Left cardiac atrium (tissue), 4 donors: ENCODE results near the gene TMC2. TPM values are rescaled to one million over a fixed set of nuclear protein-coding genes. Genes with fewer than 3 reads are reported as not detected.
A peak's percentile ranks its signal among the peaks of the same experiment; 100 is the strongest.

Source experiments
- ATAC-seq, 2 donors: fragments of 200-7000 bp; cut with Tn5 transposase; one replicate each; pipeline ENCODE4 v1.9.1; 2020; ENCODE audit warnings: mild to moderate bottlenecking in 2 of 2, moderate library complexity in 2 of 2
- DNase-seq: peaks from one replicate; pipeline ENCODE4 v3.0.0-alpha.2; 2020
- intact Hi-C, 2 donors: fragments of 100-400 bp; cut with DNase I; formaldehyde crosslinking; loops; one replicate each; pipeline versions ENCODE4 v1.14.1 to v1.15.1; 2022 to 2023
- total RNA-seq, 2 donors: library from RNA; stranded (reverse); fragmentation: NEBNext Ultra II Directional; extraction: Animal tissue kit (Norgen Biotek cat#: 25700); gene quantifications; one replicate each; pipeline ENCODE4 v1.2.1, GENCODE V29; 2021
- donor health status: DM: no; HTN: yes; CAD: no.
- donor health status: DM: no; HTN: yes; CAD: no; lungs with severe emphysema.
- donor health status: DM: yes; HTN: yes; CAD: no.
- donor health status: Dilated cardiomyopathy.

TMC2 gene
- total RNA-seq, 2 donors from 2014 or later = 0.06 TPM; not detected in 1

DNA sequence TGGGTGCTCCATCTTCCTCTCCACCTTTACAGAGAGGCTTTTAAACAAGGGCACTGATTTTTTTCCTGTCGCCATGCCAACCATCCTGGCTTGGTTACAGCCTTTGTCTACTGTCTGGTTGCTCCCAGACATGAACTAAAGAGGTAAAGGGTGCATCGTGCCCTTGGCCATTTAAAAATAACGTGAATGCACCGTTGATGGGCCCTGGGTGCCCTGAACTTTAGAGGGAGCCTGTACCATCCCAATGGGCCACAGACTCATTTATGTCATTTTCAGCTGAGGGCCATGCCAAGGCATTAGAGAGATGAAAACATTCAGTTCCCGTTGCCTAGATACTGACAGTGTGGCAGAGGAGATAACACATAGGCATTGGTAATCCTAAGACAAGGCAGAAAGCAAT is 23.3 kb downstream of the TMC2 start:
- DNase-seq = no peak
- ATAC-seq = no peak
- intact Hi-C loops = no loop called here

DNA sequence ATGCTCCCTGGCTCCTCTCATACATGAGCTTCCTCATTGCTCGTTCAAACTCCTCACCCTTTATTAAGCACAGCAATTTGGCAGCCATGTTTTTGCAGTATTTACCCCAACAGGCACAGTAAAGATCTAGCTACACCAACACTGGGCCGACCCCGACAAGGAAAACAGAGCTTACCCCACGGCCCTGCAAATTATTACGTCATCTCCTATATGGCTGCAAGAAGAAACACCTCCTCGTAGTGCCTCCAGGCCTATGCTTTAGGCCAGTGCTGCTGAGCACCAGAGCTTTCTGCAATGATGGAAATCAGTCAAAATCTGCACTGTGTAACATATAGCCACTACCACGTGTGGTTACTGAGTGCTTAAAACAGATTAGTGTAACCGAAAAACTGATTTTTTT is 26.7 kb downstream of the TMC2 start:
- intact Hi-C loops = no loop called here
- DNase-seq = no peak

DNA sequence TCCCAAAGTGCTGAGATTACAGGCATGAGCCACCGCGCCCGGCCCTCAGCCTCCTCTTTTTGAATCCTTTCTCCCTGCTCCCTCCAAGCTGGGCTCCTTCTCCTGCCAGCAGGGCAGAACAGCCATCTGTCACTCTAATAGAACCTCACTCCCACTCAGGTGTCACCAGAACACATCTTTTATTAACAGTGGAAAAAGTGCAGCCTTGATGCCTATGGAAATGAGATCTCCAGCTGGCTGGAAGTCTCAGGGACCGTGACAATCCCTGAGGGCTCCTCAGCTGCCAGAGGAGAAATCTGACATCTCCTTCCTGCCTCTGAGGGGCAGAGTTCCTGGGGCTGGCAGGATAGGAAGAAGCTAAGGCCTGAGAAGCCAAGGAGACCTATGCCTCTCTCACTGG is 28.0 kb downstream of the TMC2 start:
- ATAC-seq (no peak), DNase-seq (no peak)
- intact Hi-C loops = no loop called here

More for the DNA sequence above, 26.7 kb downstream of the TMC2 start:
- ATAC-seq = no peak

- ATAC-seq = no peak
- intact Hi-C loops = no loop called here
- no peak for DNase-seq
These were observed 39.3 kb downstream of the TMC2 start for GRCh38 chr20:2575682-2576081.

- DNase-seq (no peak), ATAC-seq (no peak)
- intact Hi-C loops = no loop called here
These were observed 39.9 kb downstream of the TMC2 start for GRCh38 chr20:2576317-2576727.

GRCh38 chr20:2578475-2579192 is 42.3 kb downstream of the TMC2 start:
- DNase-seq = no peak
- no peak for ATAC-seq
- intact Hi-C loops = no loop called here

DNA sequence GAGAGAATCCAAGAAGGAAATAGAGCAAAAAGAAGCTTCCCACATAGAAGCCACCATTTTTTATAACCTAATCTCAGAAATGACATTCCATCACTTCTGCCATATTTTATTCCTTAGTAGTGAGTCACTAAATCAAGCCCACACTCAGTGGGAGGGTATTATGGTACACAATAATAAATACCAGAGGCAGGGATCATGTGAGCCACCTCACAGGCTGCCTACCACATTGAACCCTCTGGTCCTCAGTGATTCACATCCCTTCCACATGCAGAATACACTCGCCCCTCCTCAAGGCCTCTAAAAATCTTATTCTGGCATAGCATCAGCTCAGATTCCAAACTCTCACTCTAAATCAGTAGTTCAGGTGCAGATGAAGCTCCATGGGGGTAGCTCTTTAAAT is 49.4 kb downstream of the TMC2 start:
- intact Hi-C loops = no loop called here
- ATAC-seq (no peak), DNase-seq (no peak)

GRCh38 chr20:2593756-2594155 is 57.4 kb downstream of the TMC2 start:
- intact Hi-C loops = no loop called here
- no peak for ATAC-seq
- no peak for DNase-seq

- ATAC-seq (no peak), DNase-seq (no peak)
- intact Hi-C loops = no loop called here
These were observed 58.7 kb downstream of the TMC2 start for GRCh38 chr20:2595076-2595475.

- ATAC-seq (no peak), DNase-seq (no peak)
- intact Hi-C loops = no loop called here
These were observed 60.4 kb downstream of the TMC2 start for GRCh38 chr20:2596673-2597279.

DNA sequence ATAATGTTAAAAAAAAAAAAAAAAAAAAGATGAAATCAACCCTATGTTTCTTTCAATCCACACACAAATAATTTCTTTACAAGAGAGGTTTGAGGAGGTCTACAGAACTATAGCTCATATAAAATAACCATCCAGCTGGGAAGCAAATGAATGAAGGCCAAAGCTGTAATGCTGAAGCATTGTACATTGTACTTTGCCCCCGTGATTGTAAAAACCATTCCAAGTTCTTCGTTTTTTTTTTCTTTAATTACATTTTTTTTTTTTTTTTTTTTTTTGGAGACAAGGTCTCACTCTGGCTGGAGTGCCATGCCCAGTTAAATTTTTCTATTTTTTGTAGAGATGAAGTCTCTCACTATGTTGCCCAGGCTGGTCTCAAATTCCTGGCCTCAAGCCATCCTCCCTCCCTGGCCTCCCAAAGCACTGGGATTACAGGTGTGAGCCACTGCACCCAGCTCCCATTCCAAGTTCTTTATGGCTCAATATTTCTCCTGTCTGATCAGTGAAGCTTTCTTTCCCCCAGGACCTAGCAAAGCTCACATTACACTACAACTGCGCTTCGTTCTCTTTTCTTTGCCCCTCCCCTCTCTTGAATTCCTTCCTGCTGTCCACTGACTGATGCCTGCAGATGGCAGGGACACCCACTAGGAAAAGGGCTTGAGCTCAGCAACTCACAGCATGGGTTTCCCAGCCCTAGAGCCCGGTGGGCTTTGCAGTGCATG is 63.1 kb downstream of the TMC2 start:
- intact Hi-C loops = no loop called here
- no peak for DNase-seq
- ATAC-seq = no peak

DNA sequence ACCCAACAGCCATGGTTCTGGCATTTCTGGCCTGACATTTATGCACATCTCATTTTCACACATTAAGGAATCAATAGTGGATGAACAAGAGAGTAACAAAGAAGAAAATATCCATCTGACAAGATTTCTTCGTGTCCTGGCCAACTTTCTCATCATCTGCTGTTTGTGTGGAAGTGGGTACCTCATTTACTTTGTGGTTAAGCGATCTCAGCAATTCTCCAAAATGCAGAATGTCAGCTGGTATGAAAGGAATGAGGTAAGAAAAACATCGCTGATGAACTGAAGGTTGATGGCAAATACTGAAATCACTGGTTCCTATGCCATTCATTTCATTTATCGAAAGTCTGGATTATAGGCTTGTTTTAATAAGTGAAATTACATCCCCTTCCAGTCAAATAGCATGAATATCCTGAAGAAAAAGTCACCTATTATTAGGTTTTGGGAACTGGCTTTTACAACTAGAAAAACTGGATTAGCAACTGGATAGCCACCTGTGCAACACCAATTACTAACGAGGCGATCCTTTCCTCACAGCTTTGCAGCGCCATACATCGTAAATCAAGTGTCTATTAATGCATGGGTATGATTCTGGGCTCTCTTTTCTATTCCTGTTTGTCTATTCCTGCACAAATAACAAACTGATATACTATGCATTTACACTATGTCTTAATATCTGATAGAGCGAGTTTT is 65.8 kb downstream of the TMC2 start:
- ATAC-seq (no peak), DNase-seq (no peak)
- intact Hi-C loops = no loop called here

DNA sequence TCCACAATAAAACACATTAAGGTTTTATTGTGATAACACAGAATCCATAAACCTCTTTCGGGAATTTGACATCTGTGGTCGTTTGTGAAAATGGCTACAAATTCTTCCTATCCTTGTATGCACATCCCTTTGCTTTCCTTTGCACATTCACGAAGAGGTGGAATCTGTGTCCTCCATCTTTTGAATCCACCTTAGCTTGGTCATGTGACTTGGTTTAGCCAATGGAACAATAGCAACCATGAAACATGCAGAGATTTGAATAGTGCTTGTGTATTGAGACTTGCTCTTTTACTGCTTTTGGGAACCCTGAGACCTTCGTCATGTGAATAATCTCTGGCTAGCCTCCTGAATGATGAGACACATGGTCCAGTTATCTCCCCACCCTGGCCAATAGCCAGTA is 66.4 kb downstream of the TMC2 start:
- intact Hi-C loops = no loop called here
- no peak for DNase-seq
- no peak for ATAC-seq

DNA sequence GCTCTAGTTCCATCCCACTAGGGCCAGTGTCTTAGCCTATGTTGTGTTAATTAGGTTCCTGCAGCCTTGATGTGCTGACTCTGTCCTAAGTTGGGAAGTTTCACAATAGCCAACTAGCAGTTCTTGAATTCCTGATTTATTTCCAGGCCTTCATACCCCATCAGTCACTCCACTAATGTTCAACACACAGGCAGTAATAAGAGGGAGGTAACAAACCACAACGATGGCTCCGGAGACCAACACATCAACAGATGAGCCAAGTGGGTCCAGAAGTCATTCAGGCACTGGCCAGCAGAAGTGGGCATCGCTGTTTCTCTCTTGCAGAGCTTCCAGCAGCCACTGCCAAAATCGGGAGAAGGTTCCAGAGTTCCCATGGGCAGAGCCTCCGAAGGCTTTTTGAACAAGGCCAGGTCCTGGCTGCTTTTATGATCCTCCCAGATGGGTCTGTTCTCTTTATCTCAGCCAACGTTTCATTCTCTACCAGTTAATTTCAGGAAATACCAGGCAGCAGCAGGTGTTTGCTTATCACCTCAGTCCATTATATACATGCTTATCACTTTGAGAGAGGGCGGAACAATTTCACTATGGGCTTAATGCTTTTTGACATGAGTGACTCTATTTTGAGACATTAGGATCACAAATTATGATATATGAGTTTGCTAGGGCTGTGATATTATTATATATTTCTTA is 67.6 kb downstream of the TMC2 start:
- intact Hi-C loops = no loop called here
- DNase-seq (no peak), ATAC-seq (peak in 1 of 2 donors; percentile 70)

- intact Hi-C loops = no loop called here
- ATAC-seq = no peak
These were observed 68.1 kb downstream of the TMC2 start for GRCh38 chr20:2604506-2604835.

DNA sequence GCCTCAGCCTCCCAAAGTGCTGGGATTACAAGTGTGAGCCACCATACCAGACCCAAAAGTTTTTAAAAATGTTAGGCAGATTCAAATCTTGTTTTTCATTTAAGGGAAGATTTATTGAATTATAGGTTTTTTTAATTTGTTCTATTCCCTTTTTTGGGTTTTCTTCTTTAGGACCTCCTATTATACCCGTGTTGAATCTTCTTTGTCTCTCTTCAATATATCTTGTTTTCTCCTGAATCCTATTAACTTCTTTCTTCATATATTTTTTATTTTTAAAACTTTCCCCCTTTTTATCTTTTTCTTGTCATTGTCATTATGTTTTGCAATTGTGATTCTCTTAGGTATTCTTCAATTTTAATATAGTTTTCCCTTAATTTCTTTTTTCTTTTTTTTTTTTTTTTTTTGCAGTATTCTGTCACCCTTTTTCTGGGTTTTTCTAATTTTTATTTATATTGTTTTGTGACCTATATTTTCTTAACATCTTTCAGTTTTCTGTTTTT is 70.2 kb downstream of the TMC2 start:
- DNase-seq (no peak), ATAC-seq (no peak)
- intact Hi-C loops = no loop called here

More at GRCh38 chr20:2604506-2604835, 68.1 kb downstream of the TMC2 start:
- DNase-seq = no peak

- DNase-seq (no peak), ATAC-seq (no peak)
- intact Hi-C loops = no loop called here
These were observed 74.0 kb downstream of the TMC2 start for GRCh38 chr20:2610326-2610725.

DNA sequence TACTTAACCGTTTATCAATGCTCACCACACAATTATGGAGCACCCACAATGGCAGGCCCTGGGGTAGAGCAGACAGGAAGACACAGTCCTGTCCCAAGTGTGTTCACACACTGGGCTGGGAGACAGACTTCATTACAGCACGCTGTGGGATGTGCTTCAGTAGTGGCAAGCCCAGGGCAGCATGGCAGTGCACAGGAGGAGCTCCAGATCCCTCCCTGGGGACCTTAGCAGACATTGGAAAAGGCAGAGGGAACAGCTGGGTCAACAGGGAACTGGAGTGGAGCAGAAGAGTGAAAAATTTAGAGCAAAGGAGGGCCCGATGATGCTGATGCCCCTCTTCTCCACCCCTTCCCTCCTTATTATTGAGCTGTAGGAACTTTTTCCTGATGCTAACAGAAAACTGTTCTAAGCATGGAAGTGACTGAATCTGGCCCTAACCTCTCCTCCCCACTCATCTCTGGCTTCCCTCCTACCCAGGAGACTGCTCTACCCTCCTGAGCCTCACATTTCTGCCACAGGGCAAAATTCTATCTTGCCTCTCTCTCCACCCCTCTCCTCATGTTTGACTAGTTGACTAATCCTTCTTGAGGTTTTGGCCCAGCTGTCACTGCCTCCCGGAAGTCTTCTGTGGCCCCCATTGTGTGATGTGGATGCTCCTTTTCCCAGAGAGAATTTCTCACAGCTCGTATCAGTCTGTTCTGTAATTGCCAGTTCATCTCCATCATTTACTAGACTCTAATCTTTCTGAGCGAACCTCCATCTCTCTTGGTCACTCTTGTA is 74.8 kb downstream of the TMC2 start:
- ATAC-seq (no peak), DNase-seq (no peak)
- intact Hi-C loops = no loop called here

- no peak for DNase-seq
- intact Hi-C loops = no loop called here
- ATAC-seq = no peak
These were observed 75.7 kb downstream of the TMC2 start for GRCh38 chr20:2612073-2612472.
